Upper lobe of right lung (tissue), 1 donor: ENCODE data around the gene ADRB2. TPM values are rescaled to one million over a fixed set of nuclear protein-coding genes. Genes with fewer than 3 reads are reported as not detected.
"Not testable (repeated sequence)": the region's sequence is repeated elsewhere in the genome, so short reads cannot be mapped to it uniquely, and the experiment has no call there.

Source experiments
- ATAC-seq: fragments of 200-7000 bp; cut with Tn5 transposase; one replicate; pipeline ENCODE4 v1.9.1; 2020; ENCODE audit warnings: mild to moderate bottlenecking, moderate library complexity
- DNase-seq: peaks from one replicate; pipeline ENCODE4 v3.0.0-alpha.2; 2020
- H3K27ac ChIP-seq: fragments of 200-600 bp; one replicate; pipeline ENCODE4 v1.8.0; 2022
- H3K27me3 ChIP-seq: fragments of 200-600 bp; one replicate; pipeline ENCODE4 v1.8.0; 2022; ENCODE audit warnings: mild to moderate bottlenecking
- H3K36me3 ChIP-seq: fragments of 200-600 bp; one replicate; pipeline ENCODE4 v1.8.0; 2022
- H3K4me1 ChIP-seq: fragments of 200-600 bp; one replicate; pipeline ENCODE4 v1.8.0; 2022
- H3K4me3 ChIP-seq: fragments of 200-600 bp; one replicate; pipeline ENCODE4 v1.8.0; 2022; ENCODE audit warnings: mild to moderate bottlenecking
- H3K9me3 ChIP-seq: fragments of 200-600 bp; one replicate; pipeline ENCODE4 v1.8.0; 2022
- CTCF ChIP-seq: fragments of 200-600 bp; IDR thresholded peaks from one replicate; pipeline ENCODE4 v1.8.0; 2022; ENCODE audit warnings: antibody characterized with exemption
- intact Hi-C: fragments of 100-400 bp; cut with DNase I; formaldehyde crosslinking; loops from one replicate; pipeline ENCODE4 v1.11.0; 2022
- total RNA-seq: library from RNA; stranded (reverse); fragmentation: NEBNext Ultra II Directional; extraction: Animal tissue kit (Norgen Biotek cat#: 25700); gene quantifications from one replicate; pipeline ENCODE4 v1.2.1, GENCODE V29; 2021
- donor health status: DM: no; HTN: yes; CAD: no; lungs with severe emphysema.

The ADRB2 gene
- total RNA-seq, 1 donor from 2014 or later: 28.0 TPM

GRCh38 chr5:148799737-148800527, 26.5 kb upstream of the ADRB2 start:
- DNase-seq (no peak), ATAC-seq (no peak)
- no peaks in the 10 kb centered on the region for H3K9me3 ChIP-seq
- H3K4me1 ChIP-seq: no peaks in the 10 kb centered on the region
- no peak overlapping the region for H3K27ac ChIP-seq
- intact Hi-C loops: no loop called here
- TF ChIP-seq CTCF: no peak
- H3K4me3 ChIP-seq: no peak overlapping the region
- H3K36me3 ChIP-seq: no peaks in the 10 kb centered on the region
- no peaks in the 10 kb centered on the region for H3K27me3 ChIP-seq

- DNase-seq (no peak), ATAC-seq (no peak)
- intact Hi-C loops: no loop called here
- Histone ChIP-seq H3K4me3 (no peak overlapping the region), H3K4me1 (peaks cover 10% of the 10 kb centered on the region), H3K9me3 (no peaks in the 10 kb centered on the region), H3K27me3 (no peaks in the 10 kb centered on the region), H3K27ac (no peak overlapping the region), H3K36me3 (no peaks in the 10 kb centered on the region)
- no peak for TF ChIP-seq CTCF
These were observed 24.6 kb upstream of the ADRB2 start for GRCh38 chr5:148801682-148802276.

- H3K4me3 ChIP-seq, H3K36me3 ChIP-seq, DNase-seq, intact Hi-C loops, ATAC-seq, H3K27ac ChIP-seq, H3K27me3 ChIP-seq, H3K9me3 ChIP-seq: not testable (repeated sequence)
- peaks cover 18% of the 10 kb centered on the region for H3K4me1 ChIP-seq
These were observed 23.0 kb upstream of the ADRB2 start for GRCh38 chr5:148803451-148803850.

GRCh38 chr5:148804393-148804792, 22.0 kb upstream of the ADRB2 start:
- Histone ChIP-seq H3K27ac (no peak overlapping the region), H3K4me3 (no peak overlapping the region), H3K4me1 (peaks cover 24% of the 10 kb centered on the region), H3K36me3 (no peaks in the 10 kb centered on the region), H3K9me3 (no peaks in the 10 kb centered on the region), H3K27me3 (no peaks in the 10 kb centered on the region)
- TF ChIP-seq CTCF: no peak
- intact Hi-C loops: no loop called here
- no peak for ATAC-seq
- no peak for DNase-seq

- DNase-seq: no peak
- TF ChIP-seq CTCF: no peak
- no peaks in the 10 kb centered on the region for H3K27me3 ChIP-seq
These were observed 20.8 kb upstream of the ADRB2 start for GRCh38 chr5:148805326-148806290.

More at GRCh38 chr5:148805326-148806290, 20.8 kb upstream of the ADRB2 start:
- no peak overlapping the region for H3K4me3 ChIP-seq
- peaks cover 33% of the 10 kb centered on the region for H3K4me1 ChIP-seq
- peak; percentile 66 for ATAC-seq
- no peaks in the 10 kb centered on the region for H3K9me3 ChIP-seq
- no peak overlapping the region for H3K27ac ChIP-seq
- H3K36me3 ChIP-seq: no peaks in the 10 kb centered on the region
- intact Hi-C loops: no loop called here
